Naive thymus-derived CD4-positive, alpha-beta T cell (primary cell): ENCODE data around the gene NOP56. TPM values are rescaled to one million over a fixed set of nuclear protein-coding genes. Genes with fewer than 3 reads are reported as not detected.

Source experiments
- ATAC-seq: fragments of 150-1000 bp; cut with Tn5 transposase; 2 replicates; pipeline ENCODE4 v1.10.0; 2021; ENCODE audit warnings: mild to moderate bottlenecking, moderate library complexity
- CTCF ChIA-PET: fragments of 350-600 bp; sonication (Branson Sonifier 250); formaldehyde crosslinking; loops from one replicate; lab custom pipeline; 2021; ENCODE audit warnings: antibody characterized with exemption; lab: Charles Lee
- POLR2A ChIA-PET: fragments of 350-600 bp; sonication (Branson Sonifier 250); formaldehyde crosslinking; loops from one replicate; lab custom pipeline; 2021; ENCODE audit warnings: antibody characterized with exemption, inconsistent platforms; lab: Charles Lee
- DNase-seq, 9 donors: peaks; one replicate each; pipeline versions ENCODE4 v3.0.0 to v3.0.0-alpha.2; 2020 to 2022; ENCODE audit warnings: mixed read lengths in 1 of 9
- H3K27ac ChIP-seq: one replicate; pipeline ENCODE4 v1.7.0; 2013; ENCODE audit warnings: mild to moderate bottlenecking, low read depth, low read length, moderate library complexity
- H3K27me3 ChIP-seq, 2 donors: one replicate each; pipeline ENCODE4 v1.7.0; 2013; ENCODE audit warnings: low read length in 2 of 2, mild to moderate bottlenecking in 2 of 2, moderate library complexity in 2 of 2; ENCODE audit not compliant: control insufficient read depth in 2 of 2, insufficient read depth in 2 of 2
- H3K36me3 ChIP-seq, 3 experiments: 1 replicate in 2 of 3; 2 replicates in 1 of 3; pipeline ENCODE4 v1.7.0; 2013; ENCODE audit warnings: low read length in 3 of 3, mild to moderate bottlenecking in 3 of 3, moderate library complexity in 1 of 3; ENCODE audit not compliant: insufficient read depth in 3 of 3, control insufficient read depth in 2 of 3
- H3K4me1 ChIP-seq, 2 donors: one replicate each; pipeline ENCODE4 v1.7.0; 2013; ENCODE audit warnings: low read length in 2 of 2, mild to moderate bottlenecking in 2 of 2, moderate library complexity in 1 of 2; ENCODE audit not compliant: control insufficient read depth in 2 of 2, insufficient read depth in 2 of 2
- H3K4me3 ChIP-seq: 2 replicates; pipeline ENCODE4 v1.7.0; 2013; ENCODE audit warnings: mild to moderate bottlenecking, low read length
- H3K9me3 ChIP-seq, 3 experiments: 1 replicate in 2 of 3; 2 replicates in 1 of 3; pipeline ENCODE4 v1.7.0; 2013; ENCODE audit warnings: low read length in 3 of 3; ENCODE audit not compliant: control insufficient read depth in 2 of 3
- H3K27ac Mint-ChIP-seq, 9 donors: one replicate each; pipeline ENCODE4 v1.8.0; 2020 to 2022; ENCODE audit warnings: mixed read lengths in 9 of 9, mild to moderate bottlenecking in 8 of 9, moderate library complexity in 5 of 9, inconsistent platforms in 2 of 9
- H3K27me3 Mint-ChIP-seq, 5 donors: one replicate each; pipeline ENCODE4 v1.8.0; 2021 to 2022; ENCODE audit warnings: mixed read lengths in 5 of 5, mild to moderate bottlenecking in 1 of 5
- H3K36me3 Mint-ChIP-seq, 5 donors: one replicate each; pipeline ENCODE4 v1.8.0; 2020 to 2022; ENCODE audit warnings: mixed read lengths in 5 of 5, mild to moderate bottlenecking in 3 of 5, inconsistent platforms in 1 of 5
- H3K4me1 Mint-ChIP-seq, 7 donors: one replicate each; pipeline ENCODE4 v1.8.0; 2020 to 2022; ENCODE audit warnings: mixed read lengths in 7 of 7, mild to moderate bottlenecking in 3 of 7, inconsistent platforms in 1 of 7
- H3K4me3 Mint-ChIP-seq, 10 donors: one replicate each; pipeline ENCODE4 v1.8.0; 2020 to 2022; ENCODE audit warnings: mild to moderate bottlenecking in 10 of 10, mixed read lengths in 10 of 10, moderate library complexity in 6 of 10, inconsistent platforms in 2 of 10
- H3K9me3 Mint-ChIP-seq, 11 donors: one replicate each; pipeline ENCODE4 v1.8.0; 2020 to 2022; ENCODE audit warnings: mixed read lengths in 11 of 11, mild to moderate bottlenecking in 4 of 11, inconsistent platforms in 1 of 11, moderate library complexity in 1 of 11
- intact Hi-C, 2 donors: fragments of 100-400 bp; cut with micrococcal nuclease; formaldehyde crosslinking; loops; one replicate each; pipeline ENCODE4 v1.15.1; 2023
- polyA plus RNA-seq, 2 donors: library from polyadenylated mRNA; unstranded; fragments of 300-500 nt; fragmentation: Illumina TruSeq; gene quantifications; one replicate each; pipeline ENCODE4 v1.2.3, GENCODE V29; 2021
- total RNA-seq, 6 experiments: library from RNA in 5 of 6; stranded (reverse) in 5 of 6; gene quantifications; 1 replicate in 5 of 6; 2 replicates in 1 of 6; pipeline ENCODE4 v1.2.3 and lab custom pipeline; 2021 to 2026

Gene NOP56
- total and polyA plus RNA-seq, 7 experiments from 2014 or later, result 89.0 to 375 (median 270) TPM

DNA sequence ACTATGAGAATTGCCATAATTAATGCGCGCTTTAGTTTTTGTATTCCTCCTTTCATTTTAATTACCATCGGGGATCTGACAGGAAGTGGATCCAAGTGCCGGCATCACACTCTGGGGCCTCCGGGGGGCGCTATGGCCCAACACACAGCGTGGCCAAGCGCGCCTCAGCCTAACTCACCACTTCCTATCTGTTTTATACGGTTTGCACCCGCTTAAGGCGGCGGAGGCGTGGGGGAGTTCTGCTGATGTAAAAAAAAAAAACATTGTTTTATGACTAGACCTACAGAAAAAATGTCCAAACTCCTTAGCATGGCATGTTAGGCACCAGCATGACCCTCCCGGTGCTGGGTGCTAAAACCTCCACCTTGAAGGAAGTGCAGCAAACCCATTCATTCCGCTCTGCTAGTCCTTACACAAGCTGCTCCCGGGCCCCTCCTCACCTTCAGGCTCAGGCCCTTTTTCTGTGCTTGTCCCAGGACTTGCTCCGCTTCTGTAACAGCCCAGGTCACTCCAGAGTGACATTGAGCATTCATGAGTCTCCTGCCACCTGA lies 35.7 kb downstream of the NOP56 start:
- Histone ChIP-seq H3K36me3 (no peaks in the 10 kb centered on the region), H3K27ac (no peak overlapping the region), H3K4me3 (no peak overlapping the region), H3K4me1 (peaks cover 6 to 13% of the 10 kb centered on the region in 2 donors), H3K9me3 (no peaks in the 10 kb centered on the region), H3K27me3 (no peaks in the 10 kb centered on the region)
- DNase-seq (peak; percentile 71 to 89 (median 81)), ATAC-seq (peak; percentile 95)
- peaks cover 0 to 34% (median 7%) of the 10 kb centered on the region in 5 donors for H3K27me3 Mint-ChIP-seq
- ChIA-PET CTCF (interaction anchor here (0.6 to 3.3 kb wide), 18 partner anchors 11 to 427 kb away, joined by 3 to 25 read pairs (median 4); no protein-coding TSS in a partner anchor), POLR2A (interaction anchor here (0.8 to 3.6 kb wide), 8 partner anchors 14 to 163 kb away, joined by 3 to 22 read pairs (median 5); partner anchors contain the start of genes IDH3B and NOP56)
- intact Hi-C loops, result loop anchor here (1.0 to 5.0 kb wide), 11 partner anchors 23 to 313 kb away; partner anchors contain the start of genes IDH3B (in 1 of the 2) and PTPRA (in 1 of the 2)
- H3K36me3 Mint-ChIP-seq, result peaks cover 0 to 6% (median 0%) of the 10 kb centered on the region in 5 donors
- H3K4me1 Mint-ChIP-seq, result peaks cover 24 to 31% (median 27%) of the 10 kb centered on the region in 7 donors
- peak overlapping the region in 9 of 10 donors; percentile 34 to 73 (median 58) for H3K4me3 Mint-ChIP-seq
- peaks cover 0 to 3% (median 0%) of the 10 kb centered on the region in 11 donors for H3K9me3 Mint-ChIP-seq
- peak overlapping the region in 6 of 9 donors; percentile 37 to 80 (median 71) for H3K27ac Mint-ChIP-seq

DNA sequence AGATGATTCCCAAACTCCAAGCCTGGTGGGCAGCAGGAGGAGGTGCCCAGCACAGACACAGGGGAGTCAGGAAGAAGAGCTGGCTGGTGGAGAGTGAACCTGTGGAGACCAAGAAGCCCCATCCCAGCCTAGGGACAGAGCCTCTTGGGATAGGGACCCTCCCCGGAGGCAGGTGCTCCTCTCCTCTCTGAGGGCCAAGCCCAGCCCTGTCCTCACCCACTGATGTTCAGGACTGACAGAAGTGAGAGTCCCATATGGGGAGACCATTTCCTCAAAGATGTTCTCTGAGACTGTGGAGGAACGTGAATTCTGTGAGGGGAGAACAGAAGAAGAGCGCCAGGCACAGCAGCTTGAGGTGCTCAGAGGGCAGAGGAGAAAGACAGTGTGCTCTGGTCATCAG lies 37.8 kb downstream of the NOP56 start:
- no peak for DNase-seq
- H3K4me1 ChIP-seq, result peaks cover 6 to 13% of the 10 kb centered on the region in 2 donors
- peak overlapping the region in 2 of 10 donors; percentile 92 to 93 for H3K4me3 Mint-ChIP-seq
- ChIA-PET CTCF (interaction anchor here (0.5 to 1.1 kb wide), 3 partner anchors 23 to 231 kb away, joined by 3 to 9 read pairs (median 6); no protein-coding TSS in a partner anchor), POLR2A (interaction anchor here (0.7 kb wide), 1 partner anchor 9 kb away, joined by 3 read pairs; no protein-coding TSS in a partner anchor)
- no peaks in the 10 kb centered on the region for H3K36me3 ChIP-seq
- no peak for ATAC-seq
- no peak overlapping the region for H3K27ac ChIP-seq
- intact Hi-C loops, result loop anchor here in 1 of 2 donors (5.0 kb wide), 1 partner anchor 357 kb away; the partner anchor contains the start of gene MRPS26
- H3K4me3 ChIP-seq, result no peak overlapping the region
- peaks cover 0 to 4% (median 0%) of the 10 kb centered on the region in 11 donors for H3K9me3 Mint-ChIP-seq
- peaks cover 4 to 9% of the 10 kb centered on the region in 2 donors for H3K27me3 ChIP-seq
- H3K9me3 ChIP-seq, result no peaks in the 10 kb centered on the region
- peaks cover 8 to 42% (median 14%) of the 10 kb centered on the region in 5 donors for H3K27me3 Mint-ChIP-seq
- H3K36me3 Mint-ChIP-seq, result peaks cover 0 to 6% (median 0%) of the 10 kb centered on the region in 5 donors
- H3K4me1 Mint-ChIP-seq, result peaks cover 24 to 37% (median 31%) of the 10 kb centered on the region in 7 donors
- H3K27ac Mint-ChIP-seq, result peak overlapping the region in 1 of 9 donors; percentile 62

DNA sequence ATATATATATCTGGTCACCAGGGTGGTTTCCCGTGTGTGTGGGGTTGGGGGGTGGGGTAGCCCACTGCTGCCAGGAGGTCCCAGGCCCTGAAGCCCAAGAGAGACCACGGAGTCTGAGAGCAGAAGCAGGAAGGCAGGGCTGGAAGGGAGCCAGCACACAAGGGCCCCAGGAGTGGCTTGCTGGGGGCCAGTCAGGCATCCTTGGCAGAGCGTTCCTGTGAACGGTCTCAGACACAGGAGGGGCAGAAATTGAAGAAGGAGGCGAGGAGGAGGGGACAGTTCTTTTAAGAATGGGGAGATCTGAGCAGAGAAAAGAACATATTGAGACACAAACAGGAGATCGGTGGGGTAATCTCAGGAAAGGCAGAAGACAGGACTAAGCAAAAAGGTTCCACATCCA lies 38.3 kb downstream of the NOP56 start:
- Mint-ChIP-seq H3K4me3 (peak overlapping the region; percentile 85 to 99 (median 92)), H3K27me3 (peaks cover 12 to 46% (median 17%) of the 10 kb centered on the region in 5 donors), H3K9me3 (peaks cover 0 to 4% (median 0%) of the 10 kb centered on the region in 11 donors), H3K27ac (peak overlapping the region in 7 of 9 donors; percentile 26 to 94 (median 52)), H3K36me3 (peaks cover 0 to 7% (median 0%) of the 10 kb centered on the region in 5 donors), H3K4me1 (peaks cover 24 to 37% (median 31%) of the 10 kb centered on the region in 7 donors)
- Histone ChIP-seq H3K4me1 (peaks cover 6 to 13% of the 10 kb centered on the region in 2 donors), H3K36me3 (no peaks in the 10 kb centered on the region), H3K27ac (no peak overlapping the region), H3K4me3 (no peak overlapping the region), H3K9me3 (no peaks in the 10 kb centered on the region), H3K27me3 (peaks cover 4 to 9% of the 10 kb centered on the region in 2 donors)
- ChIA-PET POLR2A (interaction anchor here (1.2 to 1.6 kb wide), 2 partner anchors 26 to 45 kb away, joined by 3 read pairs; partner anchors contain the start of gene IDH3B), CTCF (interaction anchor here (1.1 kb wide), 1 partner anchor 51 kb away, joined by 9 read pairs; no protein-coding TSS in a partner anchor)
- DNase-seq (no peak), ATAC-seq (no peak)
- intact Hi-C loops, result loop anchor here in 1 of 2 donors (5.0 kb wide), 1 partner anchor 357 kb away; the partner anchor contains the start of gene MRPS26

DNA sequence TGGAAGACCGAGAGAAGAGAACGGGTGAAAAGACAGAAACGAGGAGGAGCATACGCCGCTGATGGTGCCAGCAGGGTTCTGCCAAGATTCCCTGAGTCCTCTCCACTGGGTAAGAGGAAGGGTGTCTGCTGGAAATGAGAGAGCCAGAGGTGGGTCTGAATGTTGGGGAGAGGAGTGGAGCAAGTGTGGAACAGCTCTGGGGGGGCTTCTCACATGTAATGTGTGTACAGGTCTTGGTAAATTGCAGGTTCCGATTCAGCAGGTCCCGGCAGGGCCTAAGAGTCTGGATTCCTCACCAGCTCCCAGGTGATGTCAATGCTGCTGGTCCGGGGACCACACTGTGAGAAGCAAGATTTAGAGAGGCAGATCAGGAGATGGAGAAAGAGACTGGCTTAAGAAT lies 38.7 kb downstream of the NOP56 start:
- POLR2A ChIA-PET, result interaction anchor here (1.2 to 1.6 kb wide), 2 partner anchors 27 to 44 kb away, joined by 3 read pairs; partner anchors contain the start of gene IDH3B
- Mint-ChIP-seq H3K27me3 (peaks cover 16 to 51% (median 21%) of the 10 kb centered on the region in 5 donors), H3K27ac (peak overlapping the region in 6 of 9 donors; percentile 30 to 96 (median 73)), H3K4me3 (peak overlapping the region; percentile 85 to 99 (median 92)), H3K36me3 (peaks cover 0 to 9% (median 0%) of the 10 kb centered on the region in 5 donors), H3K4me1 (peaks cover 24 to 37% (median 31%) of the 10 kb centered on the region in 7 donors), H3K9me3 (peaks cover 0 to 4% (median 0%) of the 10 kb centered on the region in 11 donors)
- H3K27me3 ChIP-seq, result peaks cover 4 to 9% of the 10 kb centered on the region in 2 donors
- CTCF ChIA-PET, result no interaction called here
- H3K36me3 ChIP-seq, result no peaks in the 10 kb centered on the region
- H3K4me1 ChIP-seq, result peaks cover 6 to 13% of the 10 kb centered on the region in 2 donors
- no peak overlapping the region for H3K27ac ChIP-seq
- H3K4me3 ChIP-seq, result no peak overlapping the region
- no peaks in the 10 kb centered on the region for H3K9me3 ChIP-seq
- ATAC-seq (no peak), DNase-seq (no peak)
- intact Hi-C loops, result loop anchor here in 1 of 2 donors (5.0 kb wide), 1 partner anchor 356 kb away; the partner anchor contains the start of gene MRPS26

DNA sequence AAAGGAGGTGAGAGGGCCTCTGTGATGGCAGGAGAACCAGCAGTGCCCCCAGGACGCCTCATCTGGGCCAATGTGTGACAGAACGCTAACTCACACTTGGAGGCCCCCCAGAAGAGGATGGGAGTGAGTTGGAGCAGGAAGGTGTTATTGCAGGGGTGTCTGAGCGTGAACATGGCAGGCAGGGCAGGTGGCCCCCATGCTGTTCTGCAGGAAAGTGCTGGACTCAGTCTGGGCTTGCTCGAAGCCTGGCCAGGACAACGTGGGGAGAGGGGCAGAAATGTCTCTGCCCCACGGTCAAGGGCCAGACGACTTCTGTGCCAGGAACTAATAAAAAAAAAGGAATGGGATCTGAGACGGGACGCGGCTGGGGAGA lies 39.2 kb downstream of the NOP56 start:
- no peak overlapping the region for H3K27ac ChIP-seq
- H3K27me3 ChIP-seq, result peaks cover 4 to 9% of the 10 kb centered on the region in 2 donors
- Mint-ChIP-seq H3K36me3 (peaks cover 0 to 9% (median 0%) of the 10 kb centered on the region in 5 donors), H3K27me3 (peaks cover 16 to 51% (median 23%) of the 10 kb centered on the region in 5 donors), H3K4me3 (peak overlapping the region; percentile 85 to 99 (median 92)), H3K4me1 (peaks cover 24 to 37% (median 31%) of the 10 kb centered on the region in 7 donors), H3K9me3 (peaks cover 0 to 4% (median 0%) of the 10 kb centered on the region in 11 donors), H3K27ac (peak overlapping the region in 8 of 9 donors; percentile 61 to 96 (median 86))
- no peaks in the 10 kb centered on the region for H3K9me3 ChIP-seq
- peaks cover 6 to 13% of the 10 kb centered on the region in 2 donors for H3K4me1 ChIP-seq
- ChIA-PET POLR2A (interaction anchor here (1.2 to 2.2 kb wide), 3 partner anchors 27 to 61 kb away, joined by 3 to 6 read pairs (median 3); partner anchors contain the start of gene IDH3B), CTCF (no interaction called here)
- H3K4me3 ChIP-seq, result peak overlapping the region; percentile 37
- intact Hi-C loops, result loop anchor here in 1 of 2 donors (2.0 to 5.0 kb wide), 2 partner anchors 149 to 356 kb away; partner anchors contain the start of genes MRPS26, PCED1A and VPS16
- no peak for ATAC-seq
- H3K36me3 ChIP-seq, result no peaks in the 10 kb centered on the region
- no peak for DNase-seq
